ENCODE data around the gene TMEM236. TPM values are rescaled to one million over a fixed set of nuclear protein-coding genes. Genes with fewer than 3 reads are reported as not detected.

Gene TMEM236
- total RNA-seq, 2 donors from 2014 or later, result 0.14 to 0.45 TPM

DNA sequence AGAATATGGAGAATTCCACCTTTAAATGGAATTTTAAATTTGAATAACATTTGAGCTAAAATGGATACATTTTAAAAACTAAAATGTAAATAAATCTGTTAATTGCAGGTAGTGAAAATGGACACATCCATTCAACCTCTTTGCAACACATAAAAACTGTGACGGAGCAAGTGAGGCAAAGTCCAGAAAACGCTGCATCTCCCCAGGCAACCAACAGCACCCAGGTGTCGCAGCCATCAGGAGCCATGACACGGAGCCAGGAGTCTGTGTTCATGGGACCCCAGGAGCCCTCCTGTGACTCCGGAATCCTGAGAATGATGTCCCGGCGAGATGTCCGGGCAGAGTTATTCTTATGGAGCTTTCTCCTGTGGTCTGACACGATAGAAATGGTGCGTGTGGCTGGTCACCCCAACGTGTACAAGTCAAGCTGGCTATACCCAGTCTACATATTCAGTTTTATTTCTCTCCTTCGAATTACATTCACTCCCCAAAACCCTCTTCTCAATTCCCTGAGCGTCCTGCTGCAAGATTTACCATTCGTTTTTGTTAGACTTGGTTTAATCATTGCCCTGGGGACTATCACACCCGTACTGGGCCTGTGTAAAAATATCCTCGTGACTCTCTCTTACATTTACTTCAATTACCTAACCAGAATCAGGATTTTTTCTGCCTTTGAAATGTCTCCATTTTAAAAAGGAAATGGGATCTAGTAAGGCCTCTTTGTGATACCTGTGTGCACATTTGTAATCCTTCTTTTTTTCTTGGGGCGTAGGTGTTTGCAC is 44.0 kb downstream of the TMEM236 start:
- H3K27ac ChIP-seq, result no peak overlapping the region
- intact Hi-C loops (cut with DNase I), result no loop called here
- no peak for TF ChIP-seq POLR2AphosphoS5 (IDR thresholded peaks at IDR 0.05)
- TF ChIP-seq POLR2A (IDR thresholded peaks at IDR 0.05), result no peak
- TF ChIP-seq, protein P1, sequence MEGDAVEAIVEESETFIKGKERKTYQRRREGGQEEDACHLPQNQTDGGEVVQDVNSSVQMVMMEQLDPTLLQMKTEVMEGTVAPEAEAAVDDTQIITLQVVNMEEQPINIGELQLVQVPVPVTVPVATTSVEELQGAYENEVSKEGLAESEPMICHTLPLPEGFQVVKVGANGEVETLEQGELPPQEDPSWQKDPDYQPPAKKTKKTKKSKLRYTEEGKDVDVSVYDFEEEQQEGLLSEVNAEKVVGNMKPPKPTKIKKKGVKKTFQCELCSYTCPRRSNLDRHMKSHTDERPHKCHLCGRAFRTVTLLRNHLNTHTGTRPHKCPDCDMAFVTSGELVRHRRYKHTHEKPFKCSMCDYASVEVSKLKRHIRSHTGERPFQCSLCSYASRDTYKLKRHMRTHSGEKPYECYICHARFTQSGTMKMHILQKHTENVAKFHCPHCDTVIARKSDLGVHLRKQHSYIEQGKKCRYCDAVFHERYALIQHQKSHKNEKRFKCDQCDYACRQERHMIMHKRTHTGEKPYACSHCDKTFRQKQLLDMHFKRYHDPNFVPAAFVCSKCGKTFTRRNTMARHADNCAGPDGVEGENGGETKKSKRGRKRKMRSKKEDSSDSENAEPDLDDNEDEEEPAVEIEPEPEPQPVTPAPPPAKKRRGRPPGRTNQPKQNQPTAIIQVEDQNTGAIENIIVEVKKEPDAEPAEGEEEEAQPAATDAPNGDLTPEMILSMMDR (IDR thresholded peaks at IDR 0.05), result no peak
- no peaks in the 10 kb centered on the region for H3K36me3 ChIP-seq
- no peaks in the 10 kb centered on the region for H3K9me3 ChIP-seq
- 88% methylated on average over 17 of the region's 17 CpGs for WGBS
- no peaks in the 10 kb centered on the region for H3K27me3 ChIP-seq (replicated peaks; ENCODE audit: insufficient read depth)
- H3K4me1 ChIP-seq (replicated peaks), result no peaks in the 10 kb centered on the region
- H3K4me3 ChIP-seq, result no peak overlapping the region
- no peak for DNase-seq (ENCODE audit: low spot score)

DNA sequence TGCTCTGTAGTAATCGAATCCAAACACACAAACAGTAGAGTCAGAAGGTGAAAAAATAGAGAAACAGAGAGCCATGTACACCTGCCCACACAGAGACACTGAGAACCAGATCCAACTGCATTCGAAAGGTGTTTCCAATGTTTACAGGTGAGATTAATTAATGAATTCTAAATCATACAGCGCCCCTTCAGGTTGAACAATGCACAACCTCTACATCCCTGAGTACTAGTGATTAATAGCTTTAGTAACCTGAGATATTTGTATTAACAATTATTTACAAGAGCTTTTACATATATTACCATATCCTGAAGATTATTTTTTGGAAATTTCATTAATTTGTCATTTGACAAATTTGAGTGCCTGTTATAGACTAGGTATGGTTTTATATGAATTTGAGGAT is 49.5 kb downstream of the TMEM236 start:
- DNase-seq (ENCODE audit: low spot score), result no peak
- no peaks in the 10 kb centered on the region for H3K9me3 ChIP-seq
- intact Hi-C loops (cut with DNase I), result no loop called here
- H3K36me3 ChIP-seq, result no peaks in the 10 kb centered on the region
- TF ChIP-seq, protein P1 (IDR thresholded peaks at IDR 0.05), result no peak
- TF ChIP-seq POLR2AphosphoS5 (IDR thresholded peaks at IDR 0.05) (no peak), POLR2A (IDR thresholded peaks at IDR 0.05) (no peak)
- no peak overlapping the region for H3K4me3 ChIP-seq
- WGBS, result 89% methylated on average over 3 of the region's 3 CpGs
- no peak overlapping the region for H3K27ac ChIP-seq
- no peaks in the 10 kb centered on the region for H3K27me3 ChIP-seq (replicated peaks; ENCODE audit: insufficient read depth)
- H3K4me1 ChIP-seq (replicated peaks), result no peaks in the 10 kb centered on the region

DNA sequence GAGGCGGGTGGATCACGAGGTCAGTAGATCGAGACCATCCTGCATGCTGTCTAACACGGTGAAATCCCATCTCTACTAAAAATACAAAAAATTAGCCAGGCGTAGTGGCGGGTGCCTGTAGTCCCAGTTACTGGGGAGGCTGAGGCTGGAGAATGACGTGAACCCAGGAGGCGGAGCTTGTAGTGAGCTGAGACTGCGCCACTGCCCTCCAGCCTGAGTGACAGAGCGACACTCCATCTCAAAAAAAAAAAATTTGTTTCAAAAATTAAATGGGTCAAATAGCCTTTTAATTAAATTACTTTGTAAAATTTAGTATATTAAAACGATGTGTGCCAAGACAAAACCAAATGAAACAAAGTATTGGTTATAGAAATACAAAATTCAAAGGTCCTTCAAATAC is 50.3 kb downstream of the TMEM236 start:
- Histone ChIP-seq H3K4me1 (replicated peaks) (no peaks in the 10 kb centered on the region), H3K27me3 (replicated peaks; ENCODE audit: insufficient read depth) (no peaks in the 10 kb centered on the region), H3K4me3 (no peak overlapping the region), H3K9me3 (no peaks in the 10 kb centered on the region), H3K27ac (no peak overlapping the region), H3K36me3 (no peaks in the 10 kb centered on the region)
- no peak for DNase-seq (ENCODE audit: low spot score)
- WGBS, result 93% methylated on average over 11 of the region's 11 CpGs
- intact Hi-C loops (cut with DNase I), result no loop called here
- TF ChIP-seq POLR2AphosphoS5 (IDR thresholded peaks at IDR 0.05) (no peak), POLR2A (IDR thresholded peaks at IDR 0.05) (no peak)
- TF ChIP-seq, protein P1 (IDR thresholded peaks at IDR 0.05), result no peak

DNA sequence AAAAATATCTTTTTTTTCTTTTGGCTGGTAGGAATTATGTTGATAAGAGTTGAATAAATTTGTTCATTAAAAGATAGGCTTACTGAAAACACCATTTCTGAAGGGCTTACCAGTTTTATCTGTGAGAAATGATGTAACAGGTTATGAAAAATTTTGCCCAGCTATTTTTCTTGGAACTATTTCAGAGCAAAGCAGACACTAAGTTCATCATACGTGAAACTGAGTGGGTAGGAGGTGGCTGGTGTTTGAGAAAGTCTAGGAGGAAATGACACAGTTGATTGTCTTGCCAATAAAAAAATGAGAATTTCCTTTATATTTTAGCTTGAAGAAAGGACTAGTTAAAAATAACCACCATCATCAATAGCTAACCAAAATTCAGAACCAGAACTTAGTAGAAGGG is 51.0 kb downstream of the TMEM236 start:
- Histone ChIP-seq H3K27me3 (replicated peaks; ENCODE audit: insufficient read depth) (no peaks in the 10 kb centered on the region), H3K4me3 (no peak overlapping the region), H3K9me3 (no peaks in the 10 kb centered on the region), H3K4me1 (replicated peaks) (no peaks in the 10 kb centered on the region), H3K27ac (no peak overlapping the region), H3K36me3 (no peaks in the 10 kb centered on the region)
- no peak for DNase-seq (ENCODE audit: low spot score)
- 11% methylated on average over 1 of the region's 1 CpG for WGBS
- intact Hi-C loops (cut with DNase I), result no loop called here
- no peak for TF ChIP-seq POLR2A (IDR thresholded peaks at IDR 0.05)
- TF ChIP-seq POLR2AphosphoS5 (IDR thresholded peaks at IDR 0.05), result no peak
- TF ChIP-seq, protein P1 (IDR thresholded peaks at IDR 0.05), result no peak

DNA sequence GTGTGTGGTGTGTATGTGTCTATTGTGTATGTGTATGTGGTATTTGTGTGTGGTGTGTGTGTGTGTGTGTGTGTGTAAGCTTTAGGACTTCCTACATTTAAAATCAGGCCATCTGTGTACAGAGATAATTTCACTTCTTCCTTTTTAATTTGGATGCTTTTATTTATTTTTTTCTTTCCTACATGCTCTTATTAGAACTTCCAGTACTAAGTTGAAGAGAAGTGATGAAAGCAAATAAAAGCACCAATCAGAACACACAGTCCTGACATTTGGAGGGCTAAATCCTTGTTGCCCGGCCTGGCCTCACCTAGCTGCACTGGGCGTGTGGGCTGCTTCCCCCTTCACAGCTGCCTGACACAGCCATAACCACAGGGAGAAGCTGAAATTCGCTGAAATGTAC is 53.3 kb downstream of the TMEM236 start:
- H3K27ac ChIP-seq, result no peak overlapping the region
- H3K4me1 ChIP-seq (replicated peaks), result no peaks in the 10 kb centered on the region
- intact Hi-C loops (cut with DNase I), result no loop called here
- 71% methylated on average over 3 of the region's 3 CpGs for WGBS
- TF ChIP-seq POLR2AphosphoS5 (IDR thresholded peaks at IDR 0.05), result no peak
- TF ChIP-seq POLR2A (IDR thresholded peaks at IDR 0.05), result no peak
- TF ChIP-seq, protein P1 (IDR thresholded peaks at IDR 0.05), result no peak
- no peak overlapping the region for H3K4me3 ChIP-seq
- H3K27me3 ChIP-seq (replicated peaks; ENCODE audit: insufficient read depth), result no peaks in the 10 kb centered on the region
- no peak for DNase-seq (ENCODE audit: low spot score)
- no peaks in the 10 kb centered on the region for H3K36me3 ChIP-seq
- H3K9me3 ChIP-seq, result no peaks in the 10 kb centered on the region
